Vagina (tissue), 2 donors: ENCODE measurements around the gene TAF1B.

Experiments used
- CTCF ChIP-seq, 3 experiments: fragments of 450-650 bp in 2 of 3; fragments of 200-600 bp in 1 of 3; sonication (generic) in 1 of 3; IDR thresholded peaks; one replicate each; pipeline ENCODE4 v1.5.1; 2017 to 2019; ENCODE audit warnings: antibody characterized with exemption in 3 of 3, mild to moderate bottlenecking in 2 of 3, moderate library complexity in 2 of 3
- POLR2A ChIP-seq, 2 donors: fragments of 450-650 bp; IDR thresholded peaks; one replicate each; pipeline ENCODE4 v1.6.1; 2017; ENCODE audit warnings: antibody characterized with exemption in 2 of 2, mild to moderate bottlenecking in 2 of 2, moderate library complexity in 2 of 2

GRCh38 chr2:9907402-9907801 lies 64.1 kb downstream of the TAF1B start:
- TF ChIP-seq POLR2A (IDR thresholded peaks at IDR 0.05) (no peak), CTCF (IDR thresholded peaks at IDR 0.05) (no peak)
